NCI-H1436 (cell line): ENCODE measurements around the gene HOXD4.

Source experiments
- DNase-seq: peaks from one replicate; lab custom pipeline; 2025; lab: John Stamatoyannopoulos, UW

The HOXD4 gene

GRCh38 chr2:176156807-176157498 lies 5.6 kb downstream of the HOXD4 start, which contains the start of gene HOXD3:
Gene HOXD3, plus strand, starts transcription at chr2:176157307. Its CDS starts 11,808 bp downstream, at chr2:176169115.
- DNase-seq = no peak

DNA sequence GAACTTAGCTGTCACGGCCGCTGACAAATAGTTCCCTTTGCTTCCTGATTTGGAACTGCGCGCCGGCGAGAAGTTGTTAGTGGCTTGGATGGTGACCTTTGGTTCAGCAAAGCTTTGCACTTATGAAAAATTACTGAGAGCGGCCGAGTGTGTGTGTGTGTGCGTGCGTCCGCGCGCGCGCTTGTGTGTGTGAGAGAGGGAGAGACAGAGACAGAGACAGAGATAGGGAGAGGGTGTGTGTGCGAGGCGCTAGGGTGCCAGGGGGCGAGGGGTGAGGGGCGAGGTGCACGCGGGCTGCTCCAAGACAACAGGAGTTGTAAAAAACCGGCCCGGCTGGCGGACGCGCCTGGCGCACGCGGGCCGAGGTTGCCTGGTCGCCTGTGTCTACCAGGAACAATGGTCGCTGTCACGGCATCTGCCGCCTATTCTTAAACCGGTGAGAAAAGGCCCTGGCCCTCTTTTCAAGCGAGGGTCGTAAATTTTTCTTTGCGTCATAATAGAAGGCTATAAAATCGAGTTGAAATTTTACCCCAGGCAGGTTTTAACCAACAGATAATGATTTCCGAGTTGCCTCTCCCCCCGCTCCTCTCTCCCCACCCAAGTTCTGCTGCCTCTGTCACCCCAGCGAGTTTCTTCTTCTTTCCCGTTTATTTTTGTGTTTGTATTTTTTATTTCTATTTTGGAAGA lies 6.3 kb downstream of the HOXD4 start:
- peak; percentile 39 for DNase-seq

DNA sequence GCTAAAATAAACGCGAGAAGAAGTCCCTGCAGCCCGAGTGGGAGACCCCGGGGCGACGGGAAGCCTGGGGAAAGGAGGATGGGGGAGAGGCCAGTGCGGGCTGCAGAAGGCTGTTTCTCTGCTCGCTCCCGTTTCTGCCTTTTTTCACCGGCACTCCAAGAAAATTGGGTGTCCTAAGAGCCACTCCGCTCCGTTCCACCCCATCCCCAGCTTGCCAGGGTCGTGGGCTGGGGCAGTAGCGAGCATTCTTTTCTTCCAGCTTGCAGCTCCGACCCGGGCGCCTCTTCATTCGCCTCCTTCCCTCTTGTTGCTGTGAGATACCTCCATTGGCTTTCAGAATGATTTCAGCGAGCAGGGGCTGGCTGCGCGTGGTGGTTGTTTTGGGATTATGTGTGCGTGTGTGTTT lies 6.8 kb downstream of the HOXD4 start:
- DNase-seq = no peak

DNA sequence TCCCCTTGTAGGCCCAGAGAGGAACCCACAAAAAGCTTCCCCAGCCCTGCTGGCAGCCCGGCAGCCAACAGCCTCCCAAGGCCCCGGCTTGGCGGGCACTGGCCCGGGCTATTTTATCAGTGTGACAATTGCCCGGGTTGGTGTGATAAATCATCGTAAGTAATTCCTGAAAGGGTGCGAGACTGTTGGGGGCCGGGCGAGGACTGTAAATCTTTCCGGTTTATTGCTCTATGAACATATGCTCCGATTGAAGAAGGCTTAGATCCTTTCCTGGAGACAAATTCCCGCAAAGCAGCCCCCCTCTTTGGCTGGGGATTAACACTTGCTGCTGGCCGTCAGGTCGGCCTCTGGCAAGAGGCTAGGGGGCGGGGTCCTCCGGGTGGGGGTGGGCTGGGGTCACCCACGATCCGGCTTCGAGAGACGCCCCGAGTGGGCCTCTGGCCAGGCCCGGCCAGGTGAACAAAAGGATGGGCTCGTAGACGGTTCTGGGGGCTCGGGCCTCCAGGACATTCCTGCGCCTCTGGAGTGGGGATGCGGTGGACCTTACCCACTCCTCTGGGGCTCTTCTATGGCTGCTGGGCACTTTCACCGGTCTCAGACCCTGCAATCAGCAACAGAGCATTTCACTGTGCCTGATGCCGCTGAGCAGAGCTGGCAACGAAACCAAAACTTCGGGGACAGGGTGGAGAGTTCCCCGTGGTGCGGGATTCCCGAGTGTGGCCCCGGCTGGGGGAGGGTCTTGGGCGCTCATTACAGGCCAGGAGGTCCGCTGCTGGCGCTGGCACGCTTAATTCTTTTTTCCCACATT lies 7.7 kb downstream of the HOXD4 start:
- no peak for DNase-seq

- no peak for DNase-seq
These were observed 8.4 kb downstream of the HOXD4 start for GRCh38 chr2:176159663-176160250.

DNA sequence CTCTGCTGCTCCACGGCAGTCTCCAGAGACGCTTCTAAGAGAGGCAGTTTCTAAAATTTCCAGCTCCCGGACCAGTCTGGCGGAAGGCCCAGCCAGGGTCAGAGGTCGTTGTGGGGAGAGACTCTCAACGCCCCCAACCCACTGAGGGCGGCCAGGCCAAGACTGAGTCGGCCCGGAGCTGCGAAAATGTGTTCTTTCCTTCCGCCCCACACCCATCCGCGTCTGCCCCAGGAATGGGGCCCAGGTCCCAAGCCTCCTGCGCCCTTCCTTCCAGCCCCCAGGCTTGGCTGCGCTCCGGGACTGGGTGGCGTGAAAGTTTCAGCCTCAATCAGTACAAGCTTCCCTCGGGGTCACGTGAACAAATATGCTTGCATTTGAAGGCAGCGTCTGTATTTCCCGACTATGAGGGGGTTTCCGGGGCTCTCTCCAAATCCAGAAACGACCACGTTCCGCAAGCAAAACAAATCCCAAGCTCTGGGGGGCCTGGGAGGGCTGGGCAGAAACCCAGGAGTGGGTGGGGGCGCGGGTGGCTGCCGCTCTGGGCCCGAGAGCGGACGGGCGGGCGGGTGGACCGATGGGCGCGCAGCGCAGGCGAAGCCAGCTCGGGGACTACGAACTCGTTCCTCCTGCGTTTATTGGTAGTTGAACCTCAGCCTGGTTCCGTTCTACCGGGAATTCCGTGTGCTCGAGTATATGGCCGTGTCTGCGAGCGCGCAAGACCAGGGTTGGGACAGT lies 9.1 kb downstream of the HOXD4 start:
- DNase-seq = no peak

- no peak for DNase-seq
These were observed 9.9 kb downstream of the HOXD4 start for GRCh38 chr2:176160986-176161824.

DNA sequence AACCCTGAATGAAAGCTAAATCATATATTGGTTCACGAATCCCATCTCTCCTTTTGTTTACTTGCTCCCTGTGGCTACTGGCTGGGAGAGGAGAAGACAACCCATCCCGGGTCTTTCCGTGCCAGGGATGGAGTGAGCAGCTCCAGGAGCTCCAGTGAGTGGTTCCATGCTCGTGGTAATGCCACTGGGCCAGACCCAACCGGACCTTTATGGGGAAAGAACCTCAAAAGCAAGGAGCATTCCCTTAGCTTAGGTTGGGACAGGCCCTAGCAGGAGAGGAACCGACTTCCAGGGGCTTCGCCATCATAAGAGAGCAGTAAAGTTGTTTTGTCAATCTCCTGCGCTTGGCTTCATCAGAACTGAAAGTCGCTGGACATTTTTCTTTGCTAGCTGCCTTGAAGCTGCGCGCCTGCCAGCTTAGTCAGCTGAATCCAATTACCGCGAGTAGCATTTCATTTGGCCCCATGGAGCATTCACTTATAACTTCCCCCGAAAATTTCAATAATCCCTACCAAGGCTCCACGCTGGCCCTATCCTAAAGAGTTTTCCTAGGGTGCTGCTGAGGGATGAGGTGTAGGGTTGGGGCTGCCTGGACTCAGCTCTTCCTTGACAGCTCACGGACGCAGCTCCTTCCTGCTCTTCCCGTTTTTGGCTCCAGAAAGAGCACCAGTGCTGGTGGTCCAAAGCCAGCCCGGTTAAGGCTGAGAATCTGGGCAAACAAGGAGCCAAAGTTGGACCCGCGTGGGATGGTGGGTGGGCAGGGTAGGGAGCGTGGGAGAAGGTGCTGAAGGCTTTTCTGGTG lies 10.7 kb downstream of the HOXD4 start:
- no peak for DNase-seq

DNA sequence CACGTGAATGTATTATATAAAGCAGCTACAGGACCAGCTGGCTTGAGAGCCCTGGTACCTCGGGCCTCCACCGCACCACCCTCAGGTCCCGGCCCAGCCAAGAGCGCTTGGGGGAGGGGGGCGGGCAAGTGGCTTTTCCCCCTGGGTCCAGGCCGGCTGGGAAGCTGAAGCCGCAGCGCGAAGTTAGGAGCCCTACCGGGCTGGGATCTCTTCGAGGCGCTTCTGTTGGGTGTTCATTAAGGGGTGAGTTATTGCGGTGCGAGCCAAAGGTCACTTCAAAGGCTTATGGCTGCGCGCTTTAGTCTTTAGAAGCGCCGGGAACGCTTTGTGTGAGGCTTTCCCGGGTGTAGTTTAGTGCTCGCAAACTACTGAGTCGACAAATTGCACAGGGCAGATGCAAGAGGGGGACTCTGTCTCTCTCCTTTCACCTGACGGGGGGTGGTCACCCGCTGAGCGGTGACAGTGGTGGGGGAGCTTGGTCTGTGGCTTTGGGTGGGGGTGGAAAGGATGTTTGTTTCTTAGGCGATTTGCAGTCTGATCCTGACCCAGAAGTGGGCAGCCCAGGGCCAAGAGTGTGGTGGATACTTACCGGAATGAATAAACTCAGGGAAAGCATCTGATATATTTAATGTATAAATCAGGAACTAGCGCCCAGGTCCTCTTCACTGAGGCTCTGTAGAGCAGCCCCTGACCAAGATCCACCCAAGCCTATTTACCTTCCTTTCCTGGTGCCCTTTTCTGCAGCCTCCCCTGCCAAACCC lies 11.7 kb downstream of the HOXD4 start:
- DNase-seq = no peak

GRCh38 chr2:176163672-176164056 lies 12.3 kb downstream of the HOXD4 start:
- no peak for DNase-seq

GRCh38 chr2:176164201-176164600 lies 12.9 kb downstream of the HOXD4 start:
- DNase-seq = no peak

GRCh38 chr2:176164611-176165369 lies 13.4 kb downstream of the HOXD4 start:
- DNase-seq = no peak

DNA sequence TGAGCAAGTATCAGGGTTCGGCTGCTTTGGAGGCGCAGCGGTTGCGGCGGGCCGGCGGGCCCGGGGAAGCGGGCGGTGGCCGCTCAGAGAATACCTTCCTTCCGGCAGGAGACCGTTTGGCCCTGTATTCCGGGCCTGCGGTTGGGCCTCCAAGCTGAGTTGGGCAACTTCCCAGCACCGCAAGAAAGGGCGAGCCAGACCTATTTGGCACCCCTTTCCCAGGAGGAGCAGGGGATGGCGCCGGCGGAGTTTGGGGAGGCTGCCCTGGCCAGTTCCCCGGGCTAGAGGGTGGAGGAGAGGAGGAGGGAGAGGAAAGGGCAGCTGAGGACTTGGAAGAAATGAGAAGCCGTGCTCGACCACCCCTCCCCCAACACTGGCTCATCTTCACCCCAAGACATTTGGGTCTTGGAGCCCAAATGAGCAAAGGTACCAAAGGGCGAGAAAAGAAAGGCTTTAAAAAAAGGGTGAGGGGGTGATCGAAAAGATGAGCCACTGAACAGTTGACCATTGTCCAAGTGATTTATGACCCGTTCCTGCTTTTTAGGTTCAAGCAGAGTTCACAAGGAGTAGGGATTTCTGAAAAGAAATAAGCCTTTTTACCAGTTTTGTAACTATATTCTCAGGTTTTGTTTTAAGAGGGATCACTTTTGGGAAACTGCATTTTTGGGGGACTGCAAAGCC lies 14.2 kb downstream of the HOXD4 start:
- no peak for DNase-seq

DNA sequence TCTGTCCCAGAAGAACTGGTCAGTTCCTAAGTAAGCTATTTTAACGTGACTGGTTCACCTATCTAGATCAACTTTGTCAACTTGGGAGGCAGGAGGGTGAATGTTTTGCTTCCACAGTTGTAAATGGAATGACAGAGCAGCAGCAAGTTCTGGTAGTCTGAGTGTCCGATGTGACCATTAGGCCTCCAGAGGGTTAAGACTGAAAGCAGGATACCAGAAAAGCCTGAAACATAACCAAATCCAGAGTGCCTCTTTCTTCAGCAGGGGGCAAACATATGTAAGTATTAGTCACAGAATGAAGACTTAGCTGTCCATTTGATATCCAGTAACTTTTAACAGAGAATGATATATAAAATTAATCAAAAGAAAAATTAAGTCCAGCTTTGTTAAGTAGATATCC lies 14.9 kb downstream of the HOXD4 start:
- no peak for DNase-seq

DNA sequence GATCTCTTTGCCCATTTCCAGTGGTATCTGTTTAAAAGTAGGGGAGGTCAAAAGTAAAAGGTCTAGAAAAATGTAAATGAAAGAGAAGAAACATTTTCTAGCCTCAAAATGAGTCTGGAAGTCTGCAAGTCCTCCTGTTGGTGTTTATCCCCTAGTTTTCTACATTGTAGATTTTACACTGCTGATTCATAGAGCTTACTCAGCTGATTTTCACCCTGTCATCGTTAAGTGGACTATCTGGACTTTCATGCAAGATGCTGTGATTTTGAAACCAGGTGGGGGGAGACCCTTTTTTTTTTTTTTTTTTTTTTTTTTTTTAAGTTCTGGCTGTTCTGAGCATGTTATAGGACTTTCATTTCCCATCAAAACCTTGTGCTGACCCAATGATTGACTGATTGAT lies 16.0 kb downstream of the HOXD4 start:
- no peak for DNase-seq

GRCh38 chr2:176169181-176169580 lies 17.8 kb downstream of the HOXD4 start:
- DNase-seq = no peak

DNA sequence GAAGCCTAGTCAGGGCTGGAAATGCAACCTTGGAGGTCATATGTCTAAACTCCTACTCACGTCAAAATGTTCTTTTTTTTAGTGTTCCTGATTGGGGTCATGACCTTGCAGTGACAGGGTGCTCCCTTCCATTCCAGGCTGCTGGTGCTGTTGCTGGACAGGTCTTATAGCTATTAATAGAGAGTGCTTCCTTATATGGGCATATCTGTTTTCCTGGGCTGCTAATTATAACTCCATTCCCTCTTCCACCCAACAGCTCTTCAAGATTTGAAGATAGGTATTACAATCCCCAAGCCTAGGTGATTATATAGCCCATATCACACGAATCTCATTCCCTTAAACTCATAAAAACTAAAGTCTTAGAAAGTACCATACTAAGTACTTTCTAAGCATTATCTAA lies 18.4 kb downstream of the HOXD4 start:
- no peak for DNase-seq
